ENCODE measurements around the gene SIRT4. TPM values are rescaled to one million over a fixed set of nuclear protein-coding genes. Genes with fewer than 3 reads are reported as not detected.

Gene SIRT4
- total RNA-seq, 4 donors from 2014 or later: 0.87 to 5.7 (median 1.9) TPM

GRCh38 chr12:120292661-120293531 lies 9.2 kb upstream of the SIRT4 start, which contains the start of gene RNU4-1:
Gene RNU4-1, minus strand, starts transcription at chr12:120293237.
- WGBS, 2 donors: 1% methylated on average over 29 of the region's 29 CpGs
- H3K9me3 ChIP-seq: no peaks in the 10 kb centered on the region
- peak; percentile 35 to 76 for DNase-seq (ENCODE audit: low spot score in 2 of 2)
- peak within 1 kb of the TSS; percentile 33 to 66 (median 62) for H3K4me3 ChIP-seq
- H3K4me1 ChIP-seq: peaks cover 0 to 22% (median 3%) of the 10 kb centered on the region in 4 donors
- peak within 1 kb of the TSS; percentile 90 to 96 (median 95) for H3K27ac ChIP-seq
- H3K27me3 ChIP-seq: no peaks in the 10 kb centered on the region
- no peaks in the 10 kb centered on the region for H3K36me3 ChIP-seq
- TF ChIP-seq EP300 (IDR thresholded peaks at IDR 0.05) (peak; percentile 45 to 95), POLR2A (IDR thresholded peaks at IDR 0.05) (peak; percentile 53 to 64), CTCF (IDR thresholded peaks at IDR 0.05) (no peak)

DNA sequence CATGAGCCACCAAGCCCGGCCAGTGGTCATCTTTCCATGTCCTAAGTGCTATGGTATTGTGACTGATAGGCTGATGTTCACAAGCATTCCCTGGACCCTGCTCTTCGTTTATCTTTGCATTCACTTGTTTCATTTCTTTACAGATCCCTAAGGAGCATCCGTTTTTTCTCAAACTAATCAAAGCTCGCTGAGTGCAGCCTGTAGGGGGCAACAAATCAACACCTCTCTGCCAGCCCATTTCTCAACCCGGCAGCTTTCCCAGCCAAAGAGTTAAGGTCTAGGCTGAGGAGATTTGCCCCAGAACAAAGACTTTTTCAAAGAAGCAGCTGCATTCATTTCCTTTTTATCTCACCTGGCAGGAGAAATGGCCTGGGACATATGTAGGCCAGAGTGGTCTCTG lies 12.1 kb downstream of the SIRT4 start:
- DNase-seq (ENCODE audit: low spot score in 2 of 2): no peak
- Histone ChIP-seq H3K36me3 (no peaks in the 10 kb centered on the region), H3K27ac (no peak overlapping the region), H3K4me1 (peaks cover 0 to 20% (median 6%) of the 10 kb centered on the region in 4 donors), H3K9me3 (no peaks in the 10 kb centered on the region), H3K4me3 (no peak overlapping the region), H3K27me3 (no peaks in the 10 kb centered on the region)
- WGBS, 2 donors: 52 to 55% methylated on average over 5 of the region's 5 CpGs
- TF ChIP-seq POLR2A (IDR thresholded peaks at IDR 0.05): no peak
- no peak for TF ChIP-seq EP300 (IDR thresholded peaks at IDR 0.05)
- no peak for TF ChIP-seq CTCF (IDR thresholded peaks at IDR 0.05)

DNA sequence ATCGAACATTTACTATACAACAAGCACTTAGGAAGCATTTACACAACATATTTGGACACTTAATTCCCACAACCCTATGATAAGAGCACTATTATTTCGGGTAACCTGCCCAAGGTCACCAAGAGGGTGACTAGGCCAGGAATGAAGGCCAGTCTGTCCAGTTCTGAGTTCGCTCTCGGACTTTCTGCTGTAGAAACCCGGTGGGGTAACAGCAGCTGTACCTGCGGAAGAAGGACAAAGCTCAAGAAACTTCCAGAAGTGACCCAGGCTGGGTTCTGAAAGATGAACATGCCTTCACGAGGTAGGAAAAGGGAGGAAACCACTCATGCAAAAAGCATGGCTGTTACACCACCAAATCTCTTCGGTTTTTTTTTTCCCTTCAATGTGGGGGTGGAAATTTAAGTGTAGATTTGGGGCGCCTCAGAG lies 14.7 kb downstream of the SIRT4 start:
- Histone ChIP-seq H3K27me3 (no peaks in the 10 kb centered on the region), H3K4me3 (peak overlapping the region; percentile 43 to 75 (median 66)), H3K36me3 (no peaks in the 10 kb centered on the region), H3K9me3 (no peaks in the 10 kb centered on the region), H3K4me1 (peaks cover 0 to 20% (median 6%) of the 10 kb centered on the region in 4 donors), H3K27ac (peak overlapping the region; percentile 38 to 88 (median 83))
- WGBS, 2 donors: 47 to 53% methylated on average over 9 of the region's 9 CpGs
- DNase-seq (ENCODE audit: low spot score in 2 of 2): no peak
- TF ChIP-seq EP300 (IDR thresholded peaks at IDR 0.05) (no peak), POLR2A (IDR thresholded peaks at IDR 0.05) (no peak), CTCF (IDR thresholded peaks at IDR 0.05) (no peak)

DNA sequence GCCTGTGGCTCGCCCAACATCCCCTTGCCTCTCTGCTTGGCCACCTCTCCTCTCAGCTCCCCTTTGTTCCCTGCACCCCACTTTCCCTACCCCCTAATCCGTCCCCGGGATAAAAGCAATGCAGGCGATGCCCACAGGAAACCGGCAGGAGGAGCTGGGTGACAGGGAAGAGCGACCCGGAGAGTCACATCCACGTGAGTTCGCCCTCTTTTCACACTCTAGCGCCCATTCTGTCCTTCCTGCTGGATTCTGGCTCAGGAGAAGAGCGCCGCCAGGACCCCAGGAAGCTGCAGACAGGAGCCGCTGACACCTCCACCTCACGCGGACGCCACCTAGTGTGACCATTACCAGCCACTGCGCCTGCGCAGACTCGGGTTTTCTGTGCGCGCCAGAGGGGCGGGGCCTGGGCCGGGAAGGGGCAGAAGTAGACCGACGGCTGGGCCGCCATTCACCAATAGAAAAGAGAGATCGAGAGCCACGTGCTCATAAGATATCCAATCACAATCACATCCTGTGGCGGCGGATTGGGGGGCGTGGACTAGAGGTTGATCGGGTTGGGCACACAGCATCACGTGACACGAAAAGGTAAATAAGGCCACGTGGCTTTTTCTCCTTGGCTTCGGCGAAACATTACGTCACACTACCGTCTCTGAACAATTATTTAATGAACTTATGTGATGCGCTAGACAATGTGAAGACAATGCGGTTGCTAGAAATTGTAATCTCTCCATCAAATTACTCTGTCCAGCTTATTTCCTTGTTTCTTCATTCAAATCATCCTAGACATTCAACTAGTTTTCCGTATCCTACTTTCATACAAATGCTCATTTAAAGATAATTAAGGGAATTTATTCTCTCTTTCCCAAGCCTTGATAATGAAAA lies 15.3 kb downstream of the SIRT4 start:
- Histone ChIP-seq H3K27me3 (no peaks in the 10 kb centered on the region), H3K4me1 (peaks cover 0 to 20% (median 6%) of the 10 kb centered on the region in 4 donors), H3K9me3 (no peaks in the 10 kb centered on the region), H3K4me3 (peak overlapping the region; percentile 43 to 75 (median 66)), H3K36me3 (no peaks in the 10 kb centered on the region), H3K27ac (peak overlapping the region; percentile 38 to 88 (median 83))
- TF ChIP-seq POLR2A (IDR thresholded peaks at IDR 0.05) (peak; percentile 69 to 85), CTCF (IDR thresholded peaks at IDR 0.05) (peak; percentile 50 to 81 (median 80)), EP300 (IDR thresholded peaks at IDR 0.05) (peak; percentile 70 to 92)
- DNase-seq (ENCODE audit: low spot score in 2 of 2): peak; percentile 99 to 100
- WGBS, 2 donors: 1% methylated on average over 41 to 42 of the region's 42 CpGs
